ENCODE measurements around the gene INTS7.

Gene INTS7

GRCh38 chr1:212072047-212072446 is 36.7 kb upstream of the INTS7 start:
- TF ChIP-seq CTCF (IDR thresholded peaks at IDR 0.05; ENCODE audit: low read depth, low read length) = no peak
- no peak for DNase-seq (ENCODE audit: extremely low read depth, low read depth)

DNA sequence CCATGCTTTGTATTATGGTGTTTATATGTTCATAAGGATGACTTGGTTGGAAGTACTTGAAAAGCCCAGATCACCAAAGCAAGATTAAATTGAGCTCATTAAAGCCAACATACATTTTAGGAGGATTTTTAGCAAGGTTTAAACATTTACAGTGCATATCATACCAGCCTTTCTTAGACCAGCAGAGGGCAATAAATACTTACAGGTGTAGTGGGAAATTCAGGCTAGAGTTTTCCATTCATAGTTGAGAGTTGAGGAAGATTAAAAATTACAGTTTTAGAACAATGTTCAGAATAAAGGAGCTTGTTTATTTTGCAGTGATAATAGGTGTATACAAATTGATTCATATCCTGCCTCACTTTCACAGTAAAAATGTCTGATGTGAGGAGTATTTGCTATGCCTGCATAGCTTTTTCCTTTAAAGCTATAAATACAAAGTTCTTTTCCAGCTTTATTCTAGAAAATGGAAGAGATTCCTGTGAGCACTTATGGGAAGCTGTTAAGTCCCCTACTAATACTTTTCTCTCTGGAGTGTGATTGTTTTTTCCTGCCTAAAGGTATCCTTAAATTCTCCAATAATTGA is 35.5 kb upstream of the INTS7 start:
- peak; percentile 75 for TF ChIP-seq CTCF (IDR thresholded peaks at IDR 0.05; ENCODE audit: low read depth, low read length)
- DNase-seq (ENCODE audit: extremely low read depth, low read depth) = peak; percentile 36

- no peak for TF ChIP-seq CTCF (IDR thresholded peaks at IDR 0.05; ENCODE audit: low read depth, low read length)
- no peak for DNase-seq (ENCODE audit: extremely low read depth, low read depth)
These were observed 32.4 kb upstream of the INTS7 start for GRCh38 chr1:212067787-212068186.

- peak; percentile 7 for DNase-seq (ENCODE audit: extremely low read depth, low read depth)
- peak; percentile 61 for TF ChIP-seq CTCF (IDR thresholded peaks at IDR 0.05; ENCODE audit: low read depth, low read length)
These were observed 27.6 kb upstream of the INTS7 start for GRCh38 chr1:212062832-212063438.

DNA sequence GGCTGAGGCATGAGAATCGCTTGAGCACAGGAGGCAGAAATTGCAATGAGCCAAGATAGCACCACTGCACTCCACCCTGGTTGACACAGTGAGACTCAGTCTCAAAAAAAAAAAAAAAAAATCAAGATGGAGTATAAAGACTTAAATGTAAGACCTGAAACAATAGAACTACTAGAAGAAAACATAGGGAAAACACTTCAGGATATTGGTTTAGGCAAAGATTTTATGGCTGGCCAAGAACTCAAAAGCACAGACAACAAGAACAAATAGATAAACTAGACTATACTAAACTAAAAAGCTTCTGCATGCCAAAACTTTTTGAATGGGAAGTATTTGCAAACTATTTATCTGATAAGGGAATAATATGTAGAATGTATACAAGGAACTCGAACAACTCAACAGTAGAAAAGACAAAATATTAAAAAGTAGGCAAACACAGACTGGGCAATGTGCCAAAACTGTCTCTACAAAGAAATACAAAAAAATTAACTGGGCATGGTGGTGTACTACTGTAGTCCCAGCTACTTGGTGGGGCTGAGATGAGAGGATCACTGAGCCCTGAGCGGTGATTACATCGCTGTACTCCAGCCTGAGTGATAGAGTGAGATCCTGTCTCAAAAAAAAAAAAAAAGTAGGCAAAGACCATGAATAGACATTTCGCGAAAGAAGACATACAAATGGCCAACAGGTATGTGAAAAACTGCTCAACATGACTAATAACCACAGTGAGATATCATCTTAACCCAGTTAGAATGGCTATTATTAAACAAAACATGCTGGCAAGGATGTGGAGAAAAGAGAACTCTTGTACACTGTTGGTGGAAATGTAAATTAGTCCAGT is 25.5 kb upstream of the INTS7 start:
- TF ChIP-seq CTCF (IDR thresholded peaks at IDR 0.05; ENCODE audit: low read depth, low read length) = no peak
- no peak for DNase-seq (ENCODE audit: extremely low read depth, low read depth)

- DNase-seq (ENCODE audit: extremely low read depth, low read depth) = no peak
- TF ChIP-seq CTCF (IDR thresholded peaks at IDR 0.05; ENCODE audit: low read depth, low read length) = no peak
These were observed 20.0 kb upstream of the INTS7 start for GRCh38 chr1:212055333-212055732.

- DNase-seq (ENCODE audit: extremely low read depth, low read depth) = no peak
- no peak for TF ChIP-seq CTCF (IDR thresholded peaks at IDR 0.05; ENCODE audit: low read depth, low read length)
These were observed 18.6 kb upstream of the INTS7 start for GRCh38 chr1:212053993-212054392.

All from AG09319 (cell line).